Mesenchymal stem cell (in vitro differentiated cells and primary cell): ENCODE results near the gene FBN2.
"Not testable (repeated sequence)": the region's sequence is repeated elsewhere in the genome, so short reads cannot be mapped to it uniquely, and the experiment has no call there.

Experiments
- DNase-seq: peaks from one replicate; pipeline ENCODE4 v3.0.0-alpha.2; 2013
- H2AFZ ChIP-seq: one replicate; pipeline ENCODE4 v1.6.1; 2013; ENCODE audit warnings: low read depth, mild to moderate bottlenecking, control low read depth, inconsistent platforms, low read length, moderate library complexity
- H2AK5ac ChIP-seq: 2 replicates; pipeline ENCODE4 v1.6.1; 2013; ENCODE audit warnings: low read length, moderate library complexity, mild to moderate bottlenecking, inconsistent platforms; ENCODE audit not compliant: severe bottlenecking
- H2BK120ac ChIP-seq: one replicate; pipeline ENCODE4 v1.6.1; 2013; ENCODE audit warnings: low read depth, mild to moderate bottlenecking, inconsistent platforms, low read length, moderate library complexity
- H2BK12ac ChIP-seq, 2 experiments: one replicate each; pipeline ENCODE4 v1.6.1; 2013; ENCODE audit warnings: inconsistent platforms in 2 of 2, low read length in 2 of 2, mild to moderate bottlenecking in 2 of 2, moderate library complexity in 2 of 2, control low read depth in 1 of 2
- H2BK15ac ChIP-seq: one replicate; pipeline ENCODE4 v1.6.1; 2013; ENCODE audit warnings: mild to moderate bottlenecking, low read depth, inconsistent platforms; ENCODE audit not compliant: poor library complexity, severe bottlenecking
- H2BK5ac ChIP-seq: 2 replicates; pipeline ENCODE4 v1.6.1; 2013; ENCODE audit warnings: low read depth, mild to moderate bottlenecking, low read length, control low read depth, inconsistent platforms; ENCODE audit not compliant: poor library complexity, severe bottlenecking
- H3K14ac ChIP-seq, 2 experiments: one replicate each; pipeline ENCODE4 v1.6.1; 2013; ENCODE audit warnings: inconsistent platforms in 2 of 2, low read length in 2 of 2, control low read depth in 1 of 2, mild to moderate bottlenecking in 1 of 2, moderate library complexity in 1 of 2
- H3K18ac ChIP-seq, 2 experiments: one replicate each; pipeline ENCODE4 v1.6.1; 2013; ENCODE audit warnings: inconsistent platforms in 2 of 2, low read length in 2 of 2, control low read depth in 1 of 2, low read depth in 1 of 2, mild to moderate bottlenecking in 1 of 2
- H3K23ac ChIP-seq, 2 experiments: one replicate each; pipeline ENCODE4 v1.6.1; 2013; ENCODE audit warnings: inconsistent platforms in 2 of 2, low read length in 2 of 2, mild to moderate bottlenecking in 2 of 2, moderate library complexity in 2 of 2, control low read depth in 1 of 2
- H3K27ac ChIP-seq: 2 replicates; pipeline ENCODE4 v1.5.1; 2013; ENCODE audit warnings: mild to moderate bottlenecking, moderate library complexity, low read length, control low read depth, inconsistent platforms; ENCODE audit not compliant: poor library complexity, severe bottlenecking
- H3K27me3 ChIP-seq, 2 experiments: 2 replicates each; pipeline versions ENCODE4 v1.6.1 to v1.7.0; 2013; ENCODE audit warnings: low read length in 2 of 2, mild to moderate bottlenecking in 2 of 2, moderate library complexity in 2 of 2, control low read depth in 1 of 2, inconsistent platforms in 1 of 2; ENCODE audit not compliant: control insufficient read depth in 1 of 2, insufficient read depth in 1 of 2
- H3K36me3 ChIP-seq, 2 experiments: 2 replicates each; pipeline versions ENCODE4 v1.6.1 to v1.7.0; 2013; ENCODE audit warnings: low read length in 2 of 2, control low read depth in 1 of 2, inconsistent platforms in 1 of 2, low read depth in 1 of 2, mild to moderate bottlenecking in 1 of 2; ENCODE audit not compliant: insufficient read depth in 2 of 2, control insufficient read depth in 1 of 2
- H3K4ac ChIP-seq, 2 experiments: one replicate each; pipeline ENCODE4 v1.6.1; 2013; ENCODE audit warnings: inconsistent platforms in 2 of 2, low read length in 2 of 2, mild to moderate bottlenecking in 2 of 2, moderate library complexity in 2 of 2, control low read depth in 1 of 2, low read depth in 1 of 2
- H3K4me1 ChIP-seq: 2 replicates; pipeline ENCODE4 v1.6.1; 2013; ENCODE audit warnings: low read depth, low read length, control low read depth; ENCODE audit not compliant: control insufficient read depth, insufficient read depth
- H3K4me2 ChIP-seq: 2 replicates; pipeline ENCODE4 v1.6.1; 2013; ENCODE audit warnings: low read length, mild to moderate bottlenecking, inconsistent platforms; ENCODE audit not compliant: poor library complexity, severe bottlenecking
- H3K4me3 ChIP-seq, 2 experiments: 2 replicates each; pipeline versions ENCODE4 v1.5.1 to v1.7.0; 2013; ENCODE audit warnings: low read length in 2 of 2, mild to moderate bottlenecking in 2 of 2, control low read depth in 1 of 2, low read depth in 1 of 2; ENCODE audit not compliant: insufficient read depth in 1 of 2
- H3K79me1 ChIP-seq: replicated peaks from 2 replicates; pipeline ENCODE4 v1.6.1; 2013; ENCODE audit warnings: mild to moderate bottlenecking, control low read depth, low read length, inconsistent platforms; ENCODE audit not compliant: poor library complexity, severe bottlenecking
- H3K9ac ChIP-seq: 2 replicates; pipeline ENCODE4 v1.7.0; 2013; ENCODE audit warnings: mild to moderate bottlenecking, low read length, moderate library complexity
- H3K9me3 ChIP-seq: 2 replicates; pipeline ENCODE4 v1.7.0; 2013; ENCODE audit warnings: mild to moderate bottlenecking, low read length; ENCODE audit not compliant: control insufficient read depth
- H4K8ac ChIP-seq: one replicate; pipeline ENCODE4 v1.6.1; 2013; ENCODE audit warnings: inconsistent platforms, mild to moderate bottlenecking, low read length, moderate library complexity
- H4K91ac ChIP-seq: one replicate; pipeline ENCODE4 v1.6.1; 2013; ENCODE audit warnings: mild to moderate bottlenecking, low read length, inconsistent platforms
- whole genome bisulfite sequencing: methylation state at CpG from one replicate; pipeline ENCODE4 v1.1.7; 2013; ENCODE audit warnings: mixed read lengths; 5-methylcytosine and 5-hydroxymethylcytosine counted together

FBN2 gene

GRCh38 chr5:128506643-128507042 is 31.4 kb downstream of the FBN2 start:
- Histone ChIP-seq H3K27me3 (no peaks in the 10 kb centered on the region), H4K91ac (no peak overlapping the region), H2BK12ac (no peak overlapping the region), H3K36me3 (peaks cover 7 to 8% of the 10 kb centered on the region in 2 experiments), H3K4me3 (no peak overlapping the region), H2AFZ (no peak overlapping the region), H3K14ac (no peak overlapping the region), H4K8ac (no peak overlapping the region), H3K4me1 (no peaks in the 10 kb centered on the region), H3K9me3 (peaks cover 12% of the 10 kb centered on the region), H2AK5ac (no peak overlapping the region), H3K23ac (no peak overlapping the region), H3K79me1 (peaks cover 1% of the 10 kb centered on the region), H3K27ac (no peak overlapping the region), H3K4ac (no peak overlapping the region), H3K9ac (no peak overlapping the region), H3K4me2 (no peak overlapping the region), H3K18ac (no peak overlapping the region), H2BK5ac (no peak overlapping the region), H2BK15ac (no peak overlapping the region), H2BK120ac (no peak overlapping the region)
- no CpG with 5 or more reads among the region's 2 CpGs for WGBS
- DNase-seq = no peak

DNA sequence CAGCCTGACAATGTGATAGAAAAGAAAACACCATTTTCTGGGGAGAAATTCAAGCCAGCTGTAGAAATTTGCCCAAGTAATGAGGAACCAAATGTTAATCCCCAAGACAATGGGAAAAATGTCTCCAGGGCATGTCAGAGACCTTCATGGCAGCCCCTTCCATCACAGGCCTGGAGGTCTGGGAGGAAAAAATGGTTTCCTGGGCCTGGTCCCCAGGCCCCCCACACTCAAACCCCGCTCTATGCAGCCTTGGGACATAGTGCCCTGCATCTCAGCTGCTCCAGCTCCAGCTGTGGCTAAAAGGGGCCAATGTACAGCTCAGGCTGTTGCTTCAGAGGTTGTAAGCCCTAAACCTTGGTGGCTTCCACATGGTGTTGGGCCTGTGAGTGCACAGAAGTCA is 34.3 kb downstream of the FBN2 start:
- H2BK12ac ChIP-seq, H3K18ac ChIP-seq, DNase-seq, H4K8ac ChIP-seq, H3K27me3 ChIP-seq, H2BK120ac ChIP-seq, H3K27ac ChIP-seq, H3K4me2 ChIP-seq, H3K36me3 ChIP-seq, H3K4me1 ChIP-seq, H2BK15ac ChIP-seq, H4K91ac ChIP-seq, H3K4me3 ChIP-seq, H3K4ac ChIP-seq, H2AK5ac ChIP-seq, H2BK5ac ChIP-seq, H3K79me1 ChIP-seq, H3K14ac ChIP-seq, H3K23ac ChIP-seq, H3K9ac ChIP-seq, H2AFZ ChIP-seq: not testable (repeated sequence)
- 67% methylated on average over 1 of the region's 1 CpG for WGBS
- H3K9me3 ChIP-seq = peaks cover 12% of the 10 kb centered on the region

DNA sequence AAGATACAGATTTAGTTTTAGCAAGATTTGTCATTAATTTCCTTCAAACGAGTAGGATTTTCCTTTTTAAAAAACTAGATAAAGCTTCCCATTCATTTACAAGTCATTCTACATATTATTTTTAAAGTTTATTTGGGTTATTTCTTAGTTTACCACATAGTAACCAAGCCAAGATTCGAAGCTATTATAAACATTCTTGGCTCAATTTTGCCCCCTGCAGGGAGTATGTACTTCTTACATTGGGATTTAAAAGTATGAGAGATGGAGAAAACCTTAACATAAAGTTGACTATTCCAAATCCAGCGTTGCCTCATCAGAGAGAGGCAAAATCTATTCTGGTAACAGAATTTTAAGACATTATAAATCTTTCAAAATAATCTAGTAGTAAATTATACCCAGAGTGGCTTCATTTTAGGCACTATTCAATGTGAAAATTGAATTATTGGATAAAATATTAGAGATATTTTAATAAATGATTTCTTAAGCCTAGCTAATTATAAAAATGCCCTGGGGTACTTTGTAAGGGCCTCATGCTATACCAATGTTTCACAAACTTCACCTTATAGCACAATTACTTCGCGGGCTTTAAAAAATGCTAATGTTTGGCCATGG is 39.1 kb downstream of the FBN2 start:
- no peak overlapping the region for H3K23ac ChIP-seq
- H3K79me1 ChIP-seq = peaks cover 2% of the 10 kb centered on the region
- no peak overlapping the region for H2BK5ac ChIP-seq
- no peak overlapping the region for H4K8ac ChIP-seq
- peaks cover 2% of the 10 kb centered on the region for H3K9me3 ChIP-seq
- H2AFZ ChIP-seq = no peak overlapping the region
- no peak overlapping the region for H3K4ac ChIP-seq
- WGBS = 100% methylated on average over 2 of the region's 5 CpGs
- DNase-seq = peak; percentile 62
- no peak overlapping the region for H2BK120ac ChIP-seq
- no peak overlapping the region for H3K27ac ChIP-seq
- H4K91ac ChIP-seq = no peak overlapping the region
- no peak overlapping the region for H3K14ac ChIP-seq
- H3K27me3 ChIP-seq = no peaks in the 10 kb centered on the region
- H3K18ac ChIP-seq = no peak overlapping the region
- H2BK15ac ChIP-seq = no peak overlapping the region
- peaks cover 0 to 3% of the 10 kb centered on the region in 2 experiments for H3K36me3 ChIP-seq
- H3K9ac ChIP-seq = no peak overlapping the region
- H3K4me1 ChIP-seq = no peaks in the 10 kb centered on the region
- no peak overlapping the region for H2BK12ac ChIP-seq
- no peak overlapping the region for H3K4me3 ChIP-seq
- H3K4me2 ChIP-seq = no peak overlapping the region
- H2AK5ac ChIP-seq = no peak overlapping the region

DNA sequence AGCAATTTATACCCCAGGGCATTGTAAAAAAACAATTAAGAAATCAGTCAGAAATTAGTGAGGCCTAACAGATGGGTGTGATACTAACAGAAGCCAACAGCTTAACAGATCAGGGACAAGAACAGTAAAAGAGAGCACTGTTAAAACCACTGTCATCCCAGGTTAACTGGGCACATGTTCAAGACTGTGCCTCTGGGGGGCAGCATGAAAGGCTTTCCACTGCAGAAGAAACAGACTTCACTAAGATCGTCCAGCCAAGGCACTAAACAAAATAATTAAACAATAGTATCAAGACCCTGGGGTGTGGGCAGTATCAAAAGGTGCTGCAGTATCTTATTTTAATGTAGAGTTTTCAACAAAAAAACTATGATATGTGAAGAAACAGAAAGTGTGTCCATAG is 43.5 kb downstream of the FBN2 start:
- Histone ChIP-seq H3K4me2 (no peak overlapping the region), H2BK120ac (no peak overlapping the region), H3K9ac (no peak overlapping the region), H3K4me1 (no peaks in the 10 kb centered on the region), H3K14ac (no peak overlapping the region), H3K23ac (no peak overlapping the region), H3K27me3 (no peaks in the 10 kb centered on the region), H2BK12ac (no peak overlapping the region), H3K4me3 (no peak overlapping the region), H2BK5ac (no peak overlapping the region), H4K91ac (no peak overlapping the region), H3K9me3 (no peaks in the 10 kb centered on the region), H3K4ac (no peak overlapping the region), H2BK15ac (no peak overlapping the region), H3K27ac (no peak overlapping the region), H2AFZ (no peak overlapping the region), H3K18ac (no peak overlapping the region), H3K36me3 (no peaks in the 10 kb centered on the region), H3K79me1 (peaks cover 2% of the 10 kb centered on the region), H4K8ac (no peak overlapping the region), H2AK5ac (no peak overlapping the region)
- no peak for DNase-seq
- WGBS = no CpG with 5 or more reads among the region's 1 CpG
